IMR-90 (cell line): Measurements from ENCODE around the gene ANKRD42. TPM values are rescaled to one million over a fixed set of nuclear protein-coding genes. Genes with fewer than 3 reads are reported as not detected.

Source experiments
- ATAC-seq: fragments of 200-7000 bp; cut with Tn5 transposase; 2 replicates; pipeline ENCODE4 v1.9.1; 2020; ENCODE audit warnings: low read depth, mild to moderate bottlenecking, moderate library complexity
- BruUV-seq: library from RNA; stranded (reverse); fragments of 400-500 nt; replicated peaks from 2 replicates; lab custom pipeline; 2021; lab: Mats Ljungman, UMichigan
- CTCF ChIA-PET: fragments of 300-600 bp; formaldehyde crosslinking; extraction: SDS; loops from one replicate; lab custom pipeline; 2021; ENCODE audit warnings: antibody characterized with exemption; lab: Yijun Ruan, JAX
- POLR2A ChIA-PET: fragments of 300-600 bp; sonication (Branson Sonifier 250); formaldehyde crosslinking; loops from one replicate; lab custom pipeline; 2022; ENCODE audit warnings: antibody characterized with exemption; ENCODE audit not compliant: unreplicated experiment; lab: Charles Lee
- DNase-seq: peaks from one replicate; pipeline ENCODE4 v3.0.0; 2013
- H2AFZ ChIP-seq: replicated peaks from 2 replicates; pipeline ENCODE3; 2013; ENCODE audit warnings: low read length, mild to moderate bottlenecking; ENCODE audit not compliant: poor library complexity
- H2AK5ac ChIP-seq: 2 replicates; pipeline ENCODE4 v1.6.1; 2013; ENCODE audit warnings: low read depth, low read length, inconsistent platforms
- H2AK9ac ChIP-seq: replicated peaks from 2 replicates; pipeline ENCODE3; 2013; ENCODE audit warnings: mild to moderate bottlenecking, low read depth, low read length, moderate library complexity; ENCODE audit not compliant: poor library complexity
- H2BK120ac ChIP-seq: 2 replicates; pipeline ENCODE4 v1.6.1; 2013; ENCODE audit warnings: low read depth, low read length, inconsistent platforms
- H2BK15ac ChIP-seq: 3 replicates; pipeline ENCODE4 v1.6.1; 2013; ENCODE audit warnings: low read depth, low read length, inconsistent platforms
- H2BK20ac ChIP-seq: 2 replicates; pipeline ENCODE4 v1.6.1; 2013; ENCODE audit warnings: low read depth, mild to moderate bottlenecking, inconsistent platforms, low read length, moderate library complexity
- H2BK5ac ChIP-seq: 2 replicates; pipeline ENCODE4 v1.6.1; 2013; ENCODE audit warnings: mild to moderate bottlenecking, low read depth, low read length, inconsistent platforms; ENCODE audit not compliant: poor library complexity, severe bottlenecking
- H3K14ac ChIP-seq: replicated peaks from 2 replicates; pipeline ENCODE4 v1.6.1; 2013; ENCODE audit warnings: low read depth, low read length, inconsistent platforms
- H3K18ac ChIP-seq: 2 replicates; pipeline ENCODE4 v1.6.1; 2013; ENCODE audit warnings: low read depth, low read length, control low read depth
- H3K23ac ChIP-seq: 2 replicates; pipeline ENCODE4 v1.6.1; 2013; ENCODE audit warnings: low read depth, low read length, inconsistent platforms
- H3K27ac ChIP-seq: 2 replicates; pipeline ENCODE4 v1.5.1; 2013; ENCODE audit warnings: mild to moderate bottlenecking, control low read depth, low read length; ENCODE audit not compliant: insufficient read depth
- H3K27me3 ChIP-seq: 2 replicates; pipeline ENCODE4 v1.6.1; 2013; ENCODE audit warnings: low read length; ENCODE audit not compliant: control insufficient read depth, insufficient read depth
- H3K36me3 ChIP-seq: 2 replicates; pipeline ENCODE4 v1.6.1; 2013; ENCODE audit warnings: low read length, mixed read lengths; ENCODE audit not compliant: control insufficient read depth, insufficient read depth
- H3K4ac ChIP-seq: 2 replicates; pipeline ENCODE4 v1.6.1; 2013; ENCODE audit warnings: low read depth, low read length, inconsistent platforms
- H3K4me1 ChIP-seq: 2 replicates; pipeline ENCODE4 v1.6.1; 2013; ENCODE audit warnings: low read length, mixed read lengths; ENCODE audit not compliant: control insufficient read depth, insufficient read depth
- H3K4me2 ChIP-seq: 2 replicates; pipeline ENCODE4 v1.6.1; 2013; ENCODE audit warnings: low read depth, mild to moderate bottlenecking, control low read depth, low read length, moderate library complexity
- H3K4me3 ChIP-seq: 2 replicates; pipeline ENCODE4 v1.5.1; 2013; ENCODE audit warnings: low read depth, mild to moderate bottlenecking, control low read depth, low read length, moderate library complexity; ENCODE audit not compliant: insufficient read depth
- H3K56ac ChIP-seq: 2 replicates; pipeline ENCODE4 v1.6.1; 2013; ENCODE audit warnings: low read length, inconsistent platforms; ENCODE audit not compliant: insufficient read depth; ENCODE audit errors: extremely low read depth
- H3K79me1 ChIP-seq, 2 experiments: 2 replicates each; pipeline ENCODE4 v1.6.1; 2013; ENCODE audit warnings: low read length in 2 of 2, inconsistent platforms in 1 of 2, low read depth in 1 of 2
- H3K9ac ChIP-seq: 2 replicates; pipeline ENCODE4 v1.6.1; 2013; ENCODE audit warnings: low read depth, low read length, control low read depth
- H3K9me1 ChIP-seq: 2 replicates; pipeline ENCODE4 v1.6.1; 2013; ENCODE audit warnings: low read length, inconsistent platforms; ENCODE audit not compliant: insufficient read depth
- H3K9me3 ChIP-seq: 2 replicates; pipeline ENCODE4 v1.6.1; 2013; ENCODE audit warnings: low read length; ENCODE audit not compliant: control insufficient read depth, insufficient read depth
- H4K20me1 ChIP-seq: 2 replicates; pipeline ENCODE4 v1.6.1; 2013; ENCODE audit warnings: low read length, inconsistent platforms; ENCODE audit not compliant: insufficient read depth
- H4K5ac ChIP-seq: 2 replicates; pipeline ENCODE4 v1.6.1; 2013; ENCODE audit warnings: mild to moderate bottlenecking, low read depth, low read length, control low read depth
- H4K8ac ChIP-seq, 2 experiments: 2 replicates each; pipeline ENCODE4 v1.6.1; 2013; ENCODE audit warnings: low read depth in 2 of 2, low read length in 2 of 2, control low read depth in 1 of 2, inconsistent platforms in 1 of 2
- H4K91ac ChIP-seq: 2 replicates; pipeline ENCODE4 v1.6.1; 2013; ENCODE audit warnings: low read depth, low read length, inconsistent platforms; ENCODE audit not compliant: insufficient read depth
- BHLHE40 ChIP-seq: fragments of 150-350 bp; IDR thresholded peaks from 2 replicates; pipeline ENCODE4 v1.6.1; 2016; ENCODE audit warnings: mild to moderate bottlenecking, low read depth, low read length
- CEBPB ChIP-seq: IDR thresholded peaks from 2 replicates; pipeline ENCODE4 v1.6.1; 2012; ENCODE audit warnings: low read depth, low read length, improper control_type of control experiment
- CHD1 ChIP-seq: IDR thresholded peaks from 2 replicates; pipeline ENCODE4 v1.6.1; 2012; ENCODE audit warnings: low read depth, low read length, improper control_type of control experiment
- CTCF ChIP-seq: conservative IDR thresholded peaks from 2 replicates; pipeline ENCODE4 v1.5.1; 2012; ENCODE audit warnings: mild to moderate bottlenecking, low read depth, low read length, improper control_type of control experiment
- ELK1 ChIP-seq: fragments of 150-350 bp; IDR thresholded peaks from 2 replicates; pipeline ENCODE4 v1.6.1; 2016; ENCODE audit warnings: low read depth, mild to moderate bottlenecking, low read length, moderate library complexity, borderline replicate concordance
- FOS ChIP-seq: fragments of 150-350 bp; IDR thresholded peaks from 2 replicates; pipeline ENCODE4 v1.6.1; 2016; ENCODE audit warnings: low read depth, low read length
- MAFK ChIP-seq: IDR thresholded peaks from 2 replicates; pipeline ENCODE4 v1.6.1; 2012; ENCODE audit warnings: low read depth, low read length, improper control_type of control experiment
- MAZ ChIP-seq: IDR thresholded peaks from 2 replicates; pipeline ENCODE4 v1.6.1; 2012; ENCODE audit warnings: low read depth, mild to moderate bottlenecking, low read length, improper control_type of control experiment, moderate library complexity, borderline replicate concordance
- MXI1 ChIP-seq: IDR thresholded peaks from 2 replicates; pipeline ENCODE4 v1.6.1; 2012; ENCODE audit warnings: low read depth, mild to moderate bottlenecking, low read length, moderate library complexity, borderline replicate concordance
- NFE2L2 ChIP-seq: fragments of 150-350 bp; IDR thresholded peaks from 2 replicates; pipeline ENCODE4 v1.6.1; 2016; ENCODE audit warnings: low read depth, mild to moderate bottlenecking, low read length
- POLR2A ChIP-seq: IDR thresholded peaks from 2 replicates; pipeline ENCODE4 v1.6.1; 2012; ENCODE audit warnings: mild to moderate bottlenecking, low read depth, low read length
- RAD21 ChIP-seq: IDR thresholded peaks from 2 replicates; pipeline ENCODE4 v1.6.1; 2012; ENCODE audit warnings: low read length, improper control_type of control experiment
- RCOR1 ChIP-seq: IDR thresholded peaks from 2 replicates; pipeline ENCODE4 v1.6.1; 2012; ENCODE audit warnings: mild to moderate bottlenecking, low read length, improper control_type of control experiment; ENCODE audit not compliant: insufficient replicate concordance
- RFX5 ChIP-seq: IDR thresholded peaks from 2 replicates; pipeline ENCODE4 v1.8.0; 2012; ENCODE audit warnings: low read depth, mild to moderate bottlenecking, low read length, moderate library complexity
- SMC3 ChIP-seq: fragments of 150-350 bp; IDR thresholded peaks from 2 replicates; pipeline ENCODE4 v1.6.1; 2016; ENCODE audit warnings: low read depth, mild to moderate bottlenecking, antibody characterized with exemption, low read length, moderate library complexity
- USF2 ChIP-seq: fragments of 150-350 bp; IDR thresholded peaks from 2 replicates; pipeline ENCODE4 v1.6.1; 2017; ENCODE audit warnings: mild to moderate bottlenecking, antibody characterized with exemption, low read length, low read depth
- WGBS, 2 experiments: methylation state at CpG; one replicate each; pipeline versions ENCODE4 v1.1.5 to v1.1.7; 2013; ENCODE audit warnings: missing lambda C conversion rate in 2 of 2; ENCODE audit not compliant: insufficient read length in 1 of 2; ENCODE audit errors: extremely low coverage in 2 of 2; 5-methylcytosine and 5-hydroxymethylcytosine counted together
- dilution Hi-C: fragments of 300-500 bp; cut with HindIII; formaldehyde crosslinking; loops from one replicate; pipeline ENCODE4 v1.14.3; 2018; ENCODE audit warnings: low sequenced_read_pairs; ENCODE audit not compliant: unreplicated experiment
- in situ Hi-C: fragments of 300-500 bp; cut with MboI; formaldehyde crosslinking; loops from 3 replicates; pipeline ENCODE4 v1.14.3; 2019; ENCODE audit warnings: low sequenced_read_pairs, inconsistent platforms, mixed read lengths
- intact Hi-C: fragments of 100-400 bp; cut with micrococcal nuclease; formaldehyde crosslinking; loops from 2 replicates; pipeline ENCODE4 v1.10.0; 2022
- polyA plus RNA-seq, 3 experiments: library from polyadenylated mRNA; depleted of rRNA; stranded (reverse); fragments of >200 nt; gene quantifications; 2 replicates each; pipeline ENCODE4 v1.2.3, GENCODE V29; 2012; ENCODE audit warnings: low replicate concordance in 1 of 3
- total RNA-seq: library from RNA; depleted of rRNA; stranded (reverse); fragments of >200 nt; gene quantifications from 2 replicates; pipeline ENCODE4 v1.2.3, GENCODE V29; 2012

The ANKRD42 gene
- total and polyA plus RNA-seq, 2 of the 4 experiments (the other 2 are of a cell fraction), result 5.2 to 5.6 TPM

- no peak overlapping the region; the same call in 1 of the 2 replicates for H3K56ac ChIP-seq
- peaks cover 9% of the 10 kb centered on the region for H3K4me1 ChIP-seq
- dilution Hi-C loops, result no loop called here
- H4K20me1 ChIP-seq, result 0 out of 2 replicates have a peak, but pooled peaks cover 4% of the 10 kb centered on the region
- WGBS, 2 experiments, result 100% methylated on average over 3 of the region's 8 CpGs; no CpG with 5 or more reads in 1 of the 2 experiments
- ChIA-PET POLR2A (no interaction called here), CTCF (interaction anchor here (0.6 kb wide), 1 partner anchor 307 kb away, joined by 3 read pairs; no protein-coding TSS in a partner anchor)
- TF ChIP-seq MXI1 (no peak), USF2 (no peak), MAFK (no peak), FOS (no peak), CEBPB (no peak), CHD1 (no peak), RFX5 (no peak), BHLHE40 (no peak), RAD21 (no peak), SMC3 (no peak), MAZ (no peak), ELK1 (no peak), CTCF (no peak), RCOR1 (no peak), POLR2A (no peak), NFE2L2 (no peak)
- no peak overlapping the region for H2BK15ac ChIP-seq
- in situ Hi-C loops, result no loop called here
- H3K27me3 ChIP-seq, result no peaks in the 10 kb centered on the region
- peak overlapping the region; percentile 85; the same call in 1 of the 2 replicates for H3K4me3 ChIP-seq
- H2BK20ac ChIP-seq, result no peak overlapping the region
- H3K9ac ChIP-seq, result peak overlapping the region; percentile 75; the same call in 1 of the 2 replicates
- H3K9me3 ChIP-seq, result no peaks in the 10 kb centered on the region
- no peak overlapping the region for H3K27ac ChIP-seq
- no peak overlapping the region for H2AK9ac ChIP-seq
- ATAC-seq (no peak), DNase-seq (no peak)
- H3K9me1 ChIP-seq, result 0 out of 2 replicates have a peak, but pooled peaks cover 3% of the 10 kb centered on the region
- H3K4ac ChIP-seq, result no peak overlapping the region
- H2BK5ac ChIP-seq, result no peak overlapping the region
- peak overlapping the region; percentile 76 for H3K4me2 ChIP-seq
- no peak overlapping the region for H4K8ac ChIP-seq
- BruUV-seq, result no TSS peak
- H2AK5ac ChIP-seq, result no peak overlapping the region
- H3K18ac ChIP-seq, result no peak overlapping the region
- H2BK120ac ChIP-seq, result no peak overlapping the region
- H4K5ac ChIP-seq, result no peak overlapping the region
- peaks cover 21 to 37% of the 10 kb centered on the region in 2 experiments for H3K79me1 ChIP-seq
- 0 out of 2 replicates have a peak overlapping the region, but pooled peaks have one; percentile 44 for H3K14ac ChIP-seq
- H3K36me3 ChIP-seq, result peaks cover 5% of the 10 kb centered on the region
- intact Hi-C loops, result loop anchor here (2.0 to 5.0 kb wide), 2 partner anchors 87 to 295 kb away; partner anchors contain the start of genes DDIAS and PRCP
- no peak overlapping the region for H4K91ac ChIP-seq
- H2AFZ ChIP-seq, result no peak overlapping the region
- H3K23ac ChIP-seq, result no peak overlapping the region
Observed at GRCh38 chr11:83195649-83196048, 2.1 kb downstream of the ANKRD42 start.
